WTC11 (cell line): Measurements from ENCODE around the gene ENGASE. TPM values are rescaled to one million over a fixed set of nuclear protein-coding genes. Genes with fewer than 3 reads are reported as not detected.

ENCODE experiments used
- ATAC-seq: fragments of 200-7000 bp; cut with Tn5 transposase; 2 replicates; pipeline ENCODE4 v1.10.0; 2021; ENCODE audit warnings: mild to moderate bottlenecking, moderate library complexity
- CTCF ChIA-PET: fragments of 300-600 bp; sonication (Branson Sonifier 250); formaldehyde crosslinking; loops from one replicate; lab custom pipeline; 2021; ENCODE audit warnings: antibody characterized with exemption; lab: Charles Lee
- POLR2A ChIA-PET: fragments of 350-600 bp; sonication (Branson Sonifier 250); formaldehyde crosslinking; loops from one replicate; lab custom pipeline; 2021; ENCODE audit warnings: antibody characterized with exemption; lab: Charles Lee
- DNase-seq: peaks from one replicate; pipeline ENCODE4 v3.0.0; 2021; ENCODE audit warnings: low spot score
- H3K27ac Mint-ChIP-seq: 2 replicates; pipeline ENCODE4 v1.8.0; 2021; ENCODE audit warnings: mixed read lengths
- H3K27me3 Mint-ChIP-seq: 2 replicates; pipeline ENCODE4 v1.8.0; 2021; ENCODE audit warnings: low read depth, mild to moderate bottlenecking, moderate library complexity, mixed read lengths
- H3K36me3 Mint-ChIP-seq: 2 replicates; pipeline ENCODE4 v1.8.0; 2021; ENCODE audit warnings: mixed read lengths
- H3K4me1 Mint-ChIP-seq: 2 replicates; pipeline ENCODE4 v1.8.0; 2022; ENCODE audit warnings: mixed read lengths
- H3K4me3 Mint-ChIP-seq: 2 replicates; pipeline ENCODE4 v1.8.0; 2021; ENCODE audit warnings: mild to moderate bottlenecking, moderate library complexity, mixed read lengths
- H3K9me3 Mint-ChIP-seq: 2 replicates; pipeline ENCODE4 v1.8.0; 2021; ENCODE audit warnings: mixed read lengths
- ATF1 ChIP-seq: sonication (generic); formaldehyde crosslinking; IDR thresholded peaks from 2 replicates; pipeline ENCODE4 v1.8.1; 2023; ENCODE audit warnings: mild to moderate bottlenecking, moderate library complexity, missing genetic modification reagents
- ELF4 ChIP-seq: sonication (generic); formaldehyde crosslinking; IDR thresholded peaks from 2 replicates; pipeline ENCODE4 v1.8.1; 2022; ENCODE audit warnings: low read depth, mild to moderate bottlenecking, moderate library complexity, missing genetic modification reagents
- FOXJ3 ChIP-seq: sonication (generic); formaldehyde crosslinking; IDR thresholded peaks from 2 replicates; pipeline ENCODE4 v1.9.0; 2021; ENCODE audit warnings: missing genetic modification reagents, mild to moderate bottlenecking, borderline replicate concordance
- FOXK1 ChIP-seq: sonication (generic); formaldehyde crosslinking; IDR thresholded peaks from 2 replicates; pipeline ENCODE4 v1.8.0; 2022; ENCODE audit warnings: mild to moderate bottlenecking, moderate library complexity, missing genetic modification reagents
- OVOL2 ChIP-seq: fragments of 250-450 bp; sonication (Bioruptor Pico); IDR thresholded peaks from 2 replicates; pipeline ENCODE4 v1.9.0; 2021; ENCODE audit warnings: mild to moderate bottlenecking, borderline replicate concordance
- RELA ChIP-seq: sonication (generic); formaldehyde crosslinking; IDR thresholded peaks from 2 replicates; pipeline ENCODE4 v1.8.1; 2022; ENCODE audit warnings: missing genetic modification reagents, mild to moderate bottlenecking, borderline replicate concordance
- ZBTB21 ChIP-seq: sonication (generic); formaldehyde crosslinking; IDR thresholded peaks from 2 replicates; pipeline ENCODE4 v1.8.1; 2023; ENCODE audit warnings: mild to moderate bottlenecking, missing genetic modification reagents, borderline replicate concordance
- ZNF232 ChIP-seq: sonication (generic); formaldehyde crosslinking; IDR thresholded peaks from 2 replicates; pipeline ENCODE4 v1.8.0; 2022; ENCODE audit warnings: mild to moderate bottlenecking, missing genetic modification reagents
- ZNF396 ChIP-seq: fragments of 250-450 bp; sonication (Bioruptor Pico); IDR thresholded peaks from 2 replicates; pipeline ENCODE4 v1.8.0; 2021; ENCODE audit warnings: mild to moderate bottlenecking, moderate library complexity, borderline replicate concordance
- ZNF416 ChIP-seq: fragments of 250-450 bp; sonication (Bioruptor Pico); IDR thresholded peaks from 2 replicates; pipeline ENCODE4 v1.9.0; 2021; ENCODE audit warnings: mild to moderate bottlenecking, inconsistent platforms
- total RNA-seq: library from RNA; stranded (reverse); gene quantifications from 3 replicates; pipeline ENCODE4 v1.2.3, GENCODE V29; 2021
- TF ChIP-seq, protein P1 (sequence below): sonication (generic); formaldehyde crosslinking; IDR thresholded peaks from 2 replicates; pipeline ENCODE4 v1.8.1; 2023; ENCODE audit warnings: mild to moderate bottlenecking, missing genetic modification reagents, moderate library complexity
- TF ChIP-seq, protein P2 (sequence below): sonication (generic); formaldehyde crosslinking; IDR thresholded peaks from 2 replicates; pipeline ENCODE4 v1.8.1; 2022; ENCODE audit warnings: mild to moderate bottlenecking, missing genetic modification reagents, moderate library complexity, borderline replicate concordance
- TF ChIP-seq, protein P3 (sequence below): fragments of 250-450 bp; sonication (Bioruptor Pico); IDR thresholded peaks from 2 replicates; pipeline ENCODE4 v1.9.0; 2021; ENCODE audit warnings: mild to moderate bottlenecking
- TF ChIP-seq, protein P4 (sequence below): sonication (generic); formaldehyde crosslinking; IDR thresholded peaks from 2 replicates; pipeline ENCODE4 v1.8.0; 2022; ENCODE audit warnings: missing genetic modification reagents
- TF ChIP-seq, protein P5 (sequence below): sonication (generic); formaldehyde crosslinking; IDR thresholded peaks from 2 replicates; pipeline ENCODE4 v1.8.1; 2022; ENCODE audit warnings: low read depth, missing genetic modification reagents, borderline replicate concordance
- TF ChIP-seq, protein P6 (sequence below): sonication (generic); formaldehyde crosslinking; IDR thresholded peaks from 2 replicates; pipeline ENCODE4 v1.8.1; 2022; ENCODE audit warnings: missing genetic modification reagents, borderline replicate concordance
- TF ChIP-seq, protein P7 (sequence below): fragments of 250-450 bp; sonication (Bioruptor Pico); IDR thresholded peaks from 2 replicates; pipeline ENCODE4 v1.8.0; 2021; ENCODE audit warnings: mild to moderate bottlenecking

Gene ENGASE
- total RNA-seq, 1 experiment from 2014 or later, result 41.6 TPM

DNA sequence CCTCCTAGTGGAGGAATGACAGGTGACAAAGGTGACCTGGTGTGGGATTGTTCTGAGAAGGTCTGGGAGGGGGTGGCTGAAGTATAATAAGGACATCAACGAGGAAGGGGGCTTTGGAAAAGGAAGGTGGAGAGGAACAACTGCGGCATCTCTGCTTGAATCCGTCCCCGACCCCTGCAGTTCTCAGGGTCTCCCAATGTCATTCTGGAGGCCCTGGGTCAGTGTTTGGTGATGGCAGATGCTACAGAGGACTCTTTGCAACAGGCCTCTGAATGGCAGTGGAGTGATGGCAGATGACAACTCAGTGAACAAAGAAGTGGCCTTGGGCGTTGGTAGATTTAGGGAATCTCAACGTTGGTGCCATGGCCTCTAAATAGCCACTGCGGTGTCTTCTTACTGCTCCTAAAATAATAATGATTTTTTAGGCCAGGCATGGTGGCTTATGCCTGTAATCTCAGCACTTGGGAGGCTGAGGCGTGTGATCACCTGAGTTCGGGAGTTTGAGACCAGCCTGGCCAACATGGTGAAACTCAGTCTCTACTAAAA is 1.3 kb downstream of the ENGASE start:
- TF ChIP-seq, protein P1, sequence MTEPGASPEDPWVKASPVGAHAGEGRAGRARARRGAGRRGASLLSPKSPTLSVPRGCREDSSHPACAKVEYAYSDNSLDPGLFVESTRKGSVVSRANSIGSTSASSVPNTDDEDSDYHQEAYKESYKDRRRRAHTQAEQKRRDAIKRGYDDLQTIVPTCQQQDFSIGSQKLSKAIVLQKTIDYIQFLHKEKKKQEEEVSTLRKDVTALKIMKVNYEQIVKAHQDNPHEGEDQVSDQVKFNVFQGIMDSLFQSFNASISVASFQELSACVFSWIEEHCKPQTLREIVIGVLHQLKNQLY (CRISPR knock-in tag), result no peak
- TF ChIP-seq ZBTB21 (CRISPR knock-in tag) (no peak), ATF1 (no peak), ELF4 (CRISPR knock-in tag) (no peak), ZNF396 (CRISPR knock-in tag) (no peak), ZNF416 (no peak), ZNF232 (no peak), FOXK1 (no peak)
- TF ChIP-seq, protein P2, sequence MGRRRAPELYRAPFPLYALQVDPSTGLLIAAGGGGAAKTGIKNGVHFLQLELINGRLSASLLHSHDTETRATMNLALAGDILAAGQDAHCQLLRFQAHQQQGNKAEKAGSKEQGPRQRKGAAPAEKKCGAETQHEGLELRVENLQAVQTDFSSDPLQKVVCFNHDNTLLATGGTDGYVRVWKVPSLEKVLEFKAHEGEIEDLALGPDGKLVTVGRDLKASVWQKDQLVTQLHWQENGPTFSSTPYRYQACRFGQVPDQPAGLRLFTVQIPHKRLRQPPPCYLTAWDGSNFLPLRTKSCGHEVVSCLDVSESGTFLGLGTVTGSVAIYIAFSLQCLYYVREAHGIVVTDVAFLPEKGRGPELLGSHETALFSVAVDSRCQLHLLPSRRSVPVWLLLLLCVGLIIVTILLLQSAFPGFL (CRISPR knock-in tag), result no peak
- TF ChIP-seq, protein P3, sequence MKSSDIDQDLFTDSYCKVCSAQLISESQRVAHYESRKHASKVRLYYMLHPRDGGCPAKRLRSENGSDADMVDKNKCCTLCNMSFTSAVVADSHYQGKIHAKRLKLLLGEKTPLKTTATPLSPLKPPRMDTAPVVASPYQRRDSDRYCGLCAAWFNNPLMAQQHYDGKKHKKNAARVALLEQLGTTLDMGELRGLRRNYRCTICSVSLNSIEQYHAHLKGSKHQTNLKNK (CRISPR knock-in tag), result no peak
- peak overlapping the region; percentile 76 for H3K4me3 Mint-ChIP-seq
- ChIA-PET CTCF (interaction anchor here (1.9 to 4.0 kb wide), 2 partner anchors 12 to 316 kb away, joined by 11 to 24 read pairs; no protein-coding TSS in a partner anchor), POLR2A (no interaction called here)
- H3K9me3 Mint-ChIP-seq, result no peaks in the 10 kb centered on the region
- ATAC-seq (no peak), DNase-seq (no peak)
- H3K27me3 Mint-ChIP-seq, result peaks cover 17% of the 10 kb centered on the region
- peaks cover 14% of the 10 kb centered on the region for H3K36me3 Mint-ChIP-seq
- peaks cover 7% of the 10 kb centered on the region for H3K4me1 Mint-ChIP-seq
- H3K27ac Mint-ChIP-seq, result peak overlapping the region; percentile 14; the same call in 1 of the 2 replicates

DNA sequence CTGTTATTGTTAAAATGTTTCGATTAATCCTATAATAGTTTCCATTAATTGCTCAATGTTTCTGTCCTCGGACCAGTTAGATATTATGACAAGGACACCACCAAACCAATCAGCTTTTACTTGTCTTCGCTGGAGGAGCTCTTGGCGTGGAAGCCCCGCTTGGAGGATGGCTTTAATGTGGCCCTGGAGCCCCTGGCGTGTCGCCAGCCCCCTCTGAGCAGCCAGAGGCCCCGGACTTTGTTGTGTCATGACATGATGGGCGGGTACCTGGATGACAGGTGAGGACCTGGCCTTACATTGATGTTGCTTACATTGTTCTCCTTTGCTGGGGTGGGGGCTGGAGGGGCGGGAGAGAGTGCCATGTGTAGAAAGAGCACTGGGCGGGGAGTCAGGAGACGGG is 3.0 kb downstream of the ENGASE start:
- Mint-ChIP-seq H3K36me3 (peaks cover 28% of the 10 kb centered on the region), H3K9me3 (no peaks in the 10 kb centered on the region; the same call in 1 of the 2 replicates), H3K27ac (no peak overlapping the region), H3K4me3 (no peak overlapping the region), H3K4me1 (peaks cover 7% of the 10 kb centered on the region), H3K27me3 (peaks cover 10% of the 10 kb centered on the region)
- ATAC-seq (no peak), DNase-seq (no peak)
- ChIA-PET POLR2A (no interaction called here), CTCF (interaction anchor here (0.9 kb wide), 1 partner anchor 311 kb away, joined by 4 read pairs; no protein-coding TSS in a partner anchor)
- no peak for TF ChIP-seq RELA (CRISPR knock-in tag)
- no peak for TF ChIP-seq FOXK1
- TF ChIP-seq FOXJ3 (CRISPR knock-in tag), result no peak
- no peak for TF ChIP-seq OVOL2 (CRISPR knock-in tag)
- TF ChIP-seq, protein P4, sequence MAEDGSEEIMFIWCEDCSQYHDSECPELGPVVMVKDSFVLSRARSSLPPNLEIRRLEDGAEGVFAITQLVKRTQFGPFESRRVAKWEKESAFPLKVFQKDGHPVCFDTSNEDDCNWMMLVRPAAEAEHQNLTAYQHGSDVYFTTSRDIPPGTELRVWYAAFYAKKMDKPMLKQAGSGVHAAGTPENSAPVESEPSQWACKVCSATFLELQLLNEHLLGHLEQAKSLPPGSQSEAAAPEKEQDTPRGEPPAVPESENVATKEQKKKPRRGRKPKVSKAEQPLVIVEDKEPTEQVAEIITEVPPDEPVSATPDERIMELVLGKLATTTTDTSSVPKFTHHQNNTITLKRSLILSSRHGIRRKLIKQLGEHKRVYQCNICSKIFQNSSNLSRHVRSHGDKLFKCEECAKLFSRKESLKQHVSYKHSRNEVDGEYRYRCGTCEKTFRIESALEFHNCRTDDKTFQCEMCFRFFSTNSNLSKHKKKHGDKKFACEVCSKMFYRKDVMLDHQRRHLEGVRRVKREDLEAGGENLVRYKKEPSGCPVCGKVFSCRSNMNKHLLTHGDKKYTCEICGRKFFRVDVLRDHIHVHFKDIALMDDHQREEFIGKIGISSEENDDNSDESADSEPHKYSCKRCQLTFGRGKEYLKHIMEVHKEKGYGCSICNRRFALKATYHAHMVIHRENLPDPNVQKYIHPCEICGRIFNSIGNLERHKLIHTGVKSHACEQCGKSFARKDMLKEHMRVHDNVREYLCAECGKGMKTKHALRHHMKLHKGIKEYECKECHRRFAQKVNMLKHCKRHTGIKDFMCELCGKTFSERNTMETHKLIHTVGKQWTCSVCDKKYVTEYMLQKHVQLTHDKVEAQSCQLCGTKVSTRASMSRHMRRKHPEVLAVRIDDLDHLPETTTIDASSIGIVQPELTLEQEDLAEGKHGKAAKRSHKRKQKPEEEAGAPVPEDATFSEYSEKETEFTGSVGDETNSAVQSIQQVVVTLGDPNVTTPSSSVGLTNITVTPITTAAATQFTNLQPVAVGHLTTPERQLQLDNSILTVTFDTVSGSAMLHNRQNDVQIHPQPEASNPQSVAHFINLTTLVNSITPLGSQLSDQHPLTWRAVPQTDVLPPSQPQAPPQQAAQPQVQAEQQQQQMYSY (CRISPR knock-in tag), result no peak
- TF ChIP-seq, protein P5, sequence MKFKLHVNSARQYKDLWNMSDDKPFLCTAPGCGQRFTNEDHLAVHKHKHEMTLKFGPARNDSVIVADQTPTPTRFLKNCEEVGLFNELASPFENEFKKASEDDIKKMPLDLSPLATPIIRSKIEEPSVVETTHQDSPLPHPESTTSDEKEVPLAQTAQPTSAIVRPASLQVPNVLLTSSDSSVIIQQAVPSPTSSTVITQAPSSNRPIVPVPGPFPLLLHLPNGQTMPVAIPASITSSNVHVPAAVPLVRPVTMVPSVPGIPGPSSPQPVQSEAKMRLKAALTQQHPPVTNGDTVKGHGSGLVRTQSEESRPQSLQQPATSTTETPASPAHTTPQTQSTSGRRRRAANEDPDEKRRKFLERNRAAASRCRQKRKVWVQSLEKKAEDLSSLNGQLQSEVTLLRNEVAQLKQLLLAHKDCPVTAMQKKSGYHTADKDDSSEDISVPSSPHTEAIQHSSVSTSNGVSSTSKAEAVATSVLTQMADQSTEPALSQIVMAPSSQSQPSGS (CRISPR knock-in tag), result no peak
- TF ChIP-seq, protein P6, sequence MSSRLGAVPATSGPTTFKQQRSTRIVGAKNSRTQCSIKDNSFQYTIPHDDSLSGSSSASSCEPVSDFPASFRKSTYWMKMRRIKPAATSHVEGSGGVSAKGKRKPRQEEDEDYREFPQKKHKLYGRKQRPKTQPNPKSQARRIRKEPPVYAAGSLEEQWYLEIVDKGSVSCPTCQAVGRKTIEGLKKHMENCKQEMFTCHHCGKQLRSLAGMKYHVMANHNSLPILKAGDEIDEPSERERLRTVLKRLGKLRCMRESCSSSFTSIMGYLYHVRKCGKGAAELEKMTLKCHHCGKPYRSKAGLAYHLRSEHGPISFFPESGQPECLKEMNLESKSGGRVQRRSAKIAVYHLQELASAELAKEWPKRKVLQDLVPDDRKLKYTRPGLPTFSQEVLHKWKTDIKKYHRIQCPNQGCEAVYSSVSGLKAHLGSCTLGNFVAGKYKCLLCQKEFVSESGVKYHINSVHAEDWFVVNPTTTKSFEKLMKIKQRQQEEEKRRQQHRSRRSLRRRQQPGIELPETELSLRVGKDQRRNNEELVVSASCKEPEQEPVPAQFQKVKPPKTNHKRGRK, result no peak
- TF ChIP-seq, protein P7, sequence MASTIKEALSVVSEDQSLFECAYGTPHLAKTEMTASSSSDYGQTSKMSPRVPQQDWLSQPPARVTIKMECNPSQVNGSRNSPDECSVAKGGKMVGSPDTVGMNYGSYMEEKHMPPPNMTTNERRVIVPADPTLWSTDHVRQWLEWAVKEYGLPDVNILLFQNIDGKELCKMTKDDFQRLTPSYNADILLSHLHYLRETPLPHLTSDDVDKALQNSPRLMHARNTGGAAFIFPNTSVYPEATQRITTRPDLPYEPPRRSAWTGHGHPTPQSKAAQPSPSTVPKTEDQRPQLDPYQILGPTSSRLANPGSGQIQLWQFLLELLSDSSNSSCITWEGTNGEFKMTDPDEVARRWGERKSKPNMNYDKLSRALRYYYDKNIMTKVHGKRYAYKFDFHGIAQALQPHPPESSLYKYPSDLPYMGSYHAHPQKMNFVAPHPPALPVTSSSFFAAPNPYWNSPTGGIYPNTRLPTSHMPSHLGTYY (CRISPR knock-in tag), result no peak
